DMS53 treated with DMSO at 0.1 percent for 48 hours (cell line): ENCODE data around the gene LHPP.

Source experiments
- DNase-seq: peaks from one replicate; lab custom pipeline; 2025; ENCODE audit not compliant: unreplicated experiment; lab: John Stamatoyannopoulos, UW

The LHPP gene

GRCh38 chr10:124652200-124652599, 190.6 kb downstream of the LHPP start:
- DNase-seq: no peak

GRCh38 chr10:124652701-124653100, 191.1 kb downstream of the LHPP start:
- DNase-seq: no peak

GRCh38 chr10:124653311-124653710, 191.7 kb downstream of the LHPP start:
- no peak for DNase-seq

- no peak for DNase-seq
These were observed 192.4 kb downstream of the LHPP start for GRCh38 chr10:124653811-124654651.

GRCh38 chr10:124654686-124655085, 193.1 kb downstream of the LHPP start:
- no peak for DNase-seq

- no peak for DNase-seq
These were observed 193.8 kb downstream of the LHPP start for GRCh38 chr10:124655191-124656112.

- DNase-seq: no peak
These were observed 194.5 kb downstream of the LHPP start for GRCh38 chr10:124656113-124656490.

GRCh38 chr10:124656541-124656940, 194.9 kb downstream of the LHPP start:
- no peak for DNase-seq

GRCh38 chr10:124657806-124658205, 196.2 kb downstream of the LHPP start:
- DNase-seq: no peak

GRCh38 chr10:124658591-124659242, 197.1 kb downstream of the LHPP start:
- DNase-seq: no peak

GRCh38 chr10:124659380-124659779, 197.8 kb downstream of the LHPP start:
- DNase-seq: no peak

GRCh38 chr10:124660404-124661125, 198.9 kb downstream of the LHPP start:
- no peak for DNase-seq

GRCh38 chr10:124661660-124662180, 200.1 kb downstream of the LHPP start:
- DNase-seq: no peak

- no peak for DNase-seq
These were observed 201.6 kb downstream of the LHPP start for GRCh38 chr10:124663228-124663627.
